NCI-H1694 (cell line): ENCODE results near the gene PKD1.
"Not testable (repeated sequence)": the region's sequence is repeated elsewhere in the genome, so short reads cannot be mapped to it uniquely, and the experiment has no call there.

Experiments
- DNase-seq: peaks from one replicate; lab custom pipeline; 2025; lab: John Stamatoyannopoulos, UW

The PKD1 gene

GRCh38 chr16:2123706-2124376 is 11.9 kb downstream of the PKD1 start:
- not testable (repeated sequence) for DNase-seq

- not testable (repeated sequence) for DNase-seq
Measured at GRCh38 chr16:2122934-2123683, 12.6 kb downstream of the PKD1 start.

DNA sequence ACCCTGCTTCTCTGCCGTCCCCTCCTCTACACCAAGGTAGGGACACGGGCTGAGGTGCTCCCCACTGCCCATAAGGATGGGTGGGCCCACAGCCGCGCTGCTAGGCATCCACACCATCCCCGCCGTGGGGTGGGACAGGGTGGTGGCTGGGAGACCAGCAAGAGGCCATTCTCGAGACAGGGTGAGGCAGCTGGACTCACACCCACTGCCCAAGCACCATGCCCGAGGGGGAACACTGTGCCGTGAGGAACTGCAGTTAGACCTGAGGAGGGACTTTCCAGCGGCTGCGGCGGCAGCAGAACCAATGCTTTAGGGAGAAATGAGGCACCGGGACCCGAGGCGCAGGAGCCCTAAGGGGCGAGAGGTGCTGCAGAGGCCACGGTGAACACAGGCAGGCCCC is 13.3 kb downstream of the PKD1 start:
- DNase-seq, result no peak

DNA sequence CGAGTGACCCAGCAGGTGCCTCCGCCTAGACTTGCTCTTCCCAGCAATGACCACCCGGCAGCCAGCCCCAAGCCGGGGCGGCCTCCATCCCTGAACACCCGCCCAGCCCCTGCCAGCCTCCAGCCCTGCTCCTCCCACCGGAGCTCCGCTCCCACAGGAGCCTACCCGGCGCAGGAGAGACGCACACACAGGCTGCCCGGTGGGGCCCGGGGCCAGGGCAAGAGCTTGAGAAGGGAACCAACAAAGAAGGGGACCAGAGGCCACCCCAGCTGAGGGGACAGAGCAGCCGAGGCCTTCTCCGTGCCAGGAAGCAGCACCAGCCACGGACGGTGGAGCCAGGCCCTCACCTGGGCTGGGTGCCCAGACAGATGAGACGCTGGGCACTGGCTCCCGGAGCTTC is 13.8 kb downstream of the PKD1 start:
- DNase-seq, result no peak

DNA sequence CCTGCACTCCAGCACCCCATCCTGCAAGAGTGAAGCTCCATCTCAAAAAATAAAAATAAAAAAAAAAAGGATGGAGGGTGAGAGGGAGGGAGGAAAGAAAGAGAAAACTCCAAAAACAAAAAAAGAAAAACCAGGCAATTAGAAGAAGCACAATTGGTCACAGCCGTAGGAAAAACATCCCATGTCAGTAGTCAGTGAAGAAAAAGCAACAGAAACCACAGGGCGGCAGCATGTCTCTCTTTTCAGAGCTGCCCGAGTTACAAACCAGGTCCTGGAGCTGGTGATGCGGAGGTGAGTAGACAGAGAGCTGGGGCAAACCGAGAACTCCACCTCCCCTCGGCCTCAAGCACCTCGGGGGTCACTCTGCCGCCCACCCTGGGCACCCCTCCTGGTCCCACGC is 14.4 kb downstream of the PKD1 start:
- peak; percentile 58 for DNase-seq

DNA sequence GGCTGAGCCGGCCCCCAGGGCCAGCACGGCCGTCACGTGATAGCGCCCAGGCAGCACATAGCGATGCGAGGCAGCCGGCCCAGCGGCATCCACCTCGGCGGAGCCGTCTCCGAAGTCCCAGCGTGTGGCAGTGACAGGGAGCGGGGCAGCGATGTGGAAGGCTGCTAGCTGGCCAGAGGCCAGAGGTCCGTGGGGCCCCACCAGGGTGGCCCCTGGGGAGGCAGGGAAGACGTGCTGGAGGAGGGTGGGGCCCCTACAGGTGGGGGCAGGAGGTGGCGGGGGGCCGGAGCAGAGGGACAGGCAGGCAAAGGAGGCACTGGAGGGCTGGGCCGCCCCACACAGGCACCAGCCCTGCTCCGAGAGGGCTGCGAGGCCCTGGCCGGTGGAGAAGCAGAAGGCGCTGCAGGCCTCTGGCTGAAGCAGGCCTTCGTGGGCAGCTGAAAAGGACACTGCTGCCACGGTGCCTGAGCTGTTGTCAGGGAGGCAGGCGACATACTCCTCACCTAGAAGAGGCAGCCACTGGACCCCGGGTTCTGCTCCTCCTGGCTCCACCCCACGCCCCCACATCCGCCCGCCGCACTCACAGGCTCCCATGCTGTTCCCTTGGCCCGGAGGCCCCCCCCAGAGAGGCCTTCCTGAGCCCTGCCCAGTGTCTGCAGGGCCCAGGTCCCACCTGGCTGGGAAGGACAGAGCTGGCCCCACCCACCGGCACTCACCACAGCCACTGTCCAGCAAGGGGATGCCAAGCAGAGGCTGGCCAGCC is 17.6 kb downstream of the PKD1 start:
- not testable (repeated sequence) for DNase-seq

- not testable (repeated sequence) for DNase-seq
Measured at GRCh38 chr16:2117341-2117740, 18.4 kb downstream of the PKD1 start.

GRCh38 chr16:2116428-2116827 is 19.3 kb downstream of the PKD1 start:
- DNase-seq, result not testable (repeated sequence)

DNA sequence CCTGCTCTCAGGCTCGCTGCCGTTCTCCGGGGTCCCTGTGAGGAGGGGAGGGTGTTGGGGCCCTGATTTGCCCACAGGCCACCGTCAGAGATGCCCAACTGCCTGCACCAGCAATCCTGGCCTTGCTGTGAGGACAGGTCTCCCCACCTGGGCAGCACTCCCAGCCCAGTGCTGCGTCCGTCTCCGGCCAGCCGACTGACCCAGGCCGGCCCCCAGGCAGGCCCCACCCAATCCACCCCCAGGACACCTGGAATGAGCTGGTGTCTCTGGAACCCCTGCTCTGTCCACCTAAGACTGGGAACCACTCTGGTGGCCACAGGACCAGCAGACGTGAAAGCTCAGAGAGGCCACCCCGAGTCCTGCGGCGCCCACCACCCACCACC is 20.1 kb downstream of the PKD1 start:
- DNase-seq, result no peak

- not testable (repeated sequence) for DNase-seq
Measured at GRCh38 chr16:2114885-2115590, 20.7 kb downstream of the PKD1 start.

DNA sequence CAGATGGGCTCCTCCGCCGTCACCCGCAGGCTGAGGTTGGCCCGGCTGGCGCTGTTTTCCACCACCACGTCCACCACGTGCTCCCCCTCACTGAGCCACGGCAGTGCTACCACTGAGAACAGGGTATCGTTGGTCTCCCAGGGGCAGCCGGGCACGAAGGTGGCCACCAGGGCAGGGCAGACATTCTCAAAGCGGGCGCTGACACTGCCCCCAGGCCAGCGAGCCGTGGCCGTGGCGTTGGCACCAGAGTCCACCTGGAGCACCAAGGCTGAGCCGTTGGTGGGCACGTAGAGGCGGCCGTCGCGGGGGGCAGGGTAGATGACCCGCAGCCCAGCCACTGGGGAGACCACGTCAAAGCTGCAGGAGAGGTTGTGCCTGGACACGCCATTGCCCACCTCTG is 21.5 kb downstream of the PKD1 start:
- DNase-seq, result not testable (repeated sequence)

DNA sequence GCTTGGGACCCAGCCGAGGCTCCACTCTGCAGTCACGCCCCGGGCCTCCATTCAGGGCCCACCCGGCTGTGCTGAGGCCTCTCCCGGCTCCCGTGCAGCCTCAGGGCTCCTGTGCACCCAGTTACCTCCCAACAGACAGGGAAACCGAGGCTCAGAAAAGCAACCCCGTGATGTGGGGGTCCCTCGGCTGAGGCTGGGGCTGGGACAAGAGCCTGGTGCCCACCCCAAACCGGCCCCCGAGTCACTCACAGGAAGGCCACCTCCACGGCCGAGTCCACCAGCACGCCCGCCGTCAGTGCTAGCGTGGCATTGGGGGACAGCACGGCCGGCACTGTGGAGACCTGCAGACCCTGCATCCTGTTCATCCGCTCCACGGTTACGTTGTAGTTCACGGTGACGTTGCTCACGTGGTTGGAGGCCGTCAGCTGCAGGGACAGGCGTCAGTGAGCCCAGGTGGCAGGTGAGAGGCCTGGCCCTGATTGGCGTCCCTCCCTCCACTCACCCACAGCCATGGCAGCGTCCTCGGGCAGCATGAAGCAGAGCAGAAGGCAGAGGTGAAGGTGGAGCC is 23.1 kb downstream of the PKD1 start:
- DNase-seq, result not testable (repeated sequence)

DNA sequence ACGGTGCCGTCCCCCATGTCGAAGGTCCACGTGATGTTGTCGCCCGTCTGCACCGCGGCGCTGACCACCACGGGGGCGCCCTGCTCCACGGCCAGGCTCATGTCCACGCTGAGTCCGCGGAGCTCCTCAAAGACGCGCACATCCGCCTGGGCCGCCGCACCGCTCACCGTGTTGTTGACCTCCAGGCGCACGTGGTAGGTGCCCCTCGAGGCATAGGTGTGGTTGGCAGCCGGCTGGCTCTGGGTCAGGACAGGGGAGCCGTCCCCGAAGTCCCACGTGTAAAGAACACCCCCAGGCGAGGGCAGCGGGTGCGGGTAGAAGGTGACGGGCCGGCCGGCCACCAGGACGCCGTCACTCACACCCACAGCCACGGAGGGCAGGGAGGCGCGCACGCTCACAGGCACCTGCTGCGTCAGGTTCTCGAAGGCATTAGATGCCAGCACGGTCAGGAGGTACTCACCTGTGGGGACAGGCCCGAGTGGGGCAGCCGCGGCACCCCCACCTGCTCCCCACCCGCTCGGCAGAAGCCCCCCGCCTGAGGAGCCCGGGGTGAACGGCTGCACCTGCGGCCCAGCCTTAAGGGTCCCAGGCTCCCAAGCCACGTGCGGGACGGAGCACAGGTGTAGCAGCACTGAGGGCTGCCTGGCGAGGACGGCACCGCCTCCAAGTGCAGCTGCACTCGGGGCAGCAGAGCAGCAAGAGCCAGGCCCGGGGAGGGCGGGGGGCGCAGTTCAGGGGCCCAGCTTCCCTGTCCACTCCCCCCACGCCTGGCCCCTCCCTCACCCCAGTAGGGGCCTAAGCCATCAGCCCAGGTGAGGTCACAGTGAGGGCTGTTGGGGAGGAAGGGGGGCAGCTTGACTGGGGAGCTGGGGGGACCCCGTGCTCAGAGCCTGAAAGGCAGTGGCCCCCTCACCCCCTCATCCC is 24.0 kb downstream of the PKD1 start:
- not testable (repeated sequence) for DNase-seq

- DNase-seq, result not testable (repeated sequence)
Measured at GRCh38 chr16:2111009-2111353, 24.7 kb downstream of the PKD1 start.

DNA sequence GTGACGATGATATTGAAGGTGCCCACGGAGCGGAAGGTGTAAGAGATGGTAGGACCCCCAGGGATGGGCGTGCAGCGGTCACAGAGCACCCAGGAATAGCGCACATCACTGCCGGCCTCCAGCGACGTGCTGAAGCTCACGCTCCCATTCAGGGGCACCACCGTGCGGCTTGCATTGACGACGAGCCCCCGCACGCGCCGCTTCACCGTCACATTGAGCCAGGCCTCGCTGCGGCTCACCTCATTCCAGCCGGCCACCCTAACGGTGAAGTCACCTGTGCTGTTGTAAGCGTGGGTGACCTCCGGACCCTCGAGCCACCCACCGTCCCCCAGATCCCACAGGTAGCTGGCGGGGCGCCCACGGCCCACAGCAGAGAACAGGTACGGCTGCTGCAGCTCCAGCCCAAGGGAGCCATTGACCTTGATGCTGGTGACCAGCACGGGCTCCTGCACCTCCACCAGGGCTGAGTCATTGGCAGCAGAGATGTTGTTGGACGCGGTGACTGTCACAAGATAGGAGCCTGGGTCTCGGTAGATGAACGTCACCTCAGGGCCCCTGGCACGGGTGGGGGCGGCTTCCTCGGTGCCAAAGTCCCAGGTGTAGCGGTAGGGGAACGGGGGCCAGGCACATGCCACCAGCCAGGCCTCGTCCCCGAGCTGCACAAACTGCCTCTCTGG is 25.2 kb downstream of the PKD1 start:
- not testable (repeated sequence) for DNase-seq

DNA sequence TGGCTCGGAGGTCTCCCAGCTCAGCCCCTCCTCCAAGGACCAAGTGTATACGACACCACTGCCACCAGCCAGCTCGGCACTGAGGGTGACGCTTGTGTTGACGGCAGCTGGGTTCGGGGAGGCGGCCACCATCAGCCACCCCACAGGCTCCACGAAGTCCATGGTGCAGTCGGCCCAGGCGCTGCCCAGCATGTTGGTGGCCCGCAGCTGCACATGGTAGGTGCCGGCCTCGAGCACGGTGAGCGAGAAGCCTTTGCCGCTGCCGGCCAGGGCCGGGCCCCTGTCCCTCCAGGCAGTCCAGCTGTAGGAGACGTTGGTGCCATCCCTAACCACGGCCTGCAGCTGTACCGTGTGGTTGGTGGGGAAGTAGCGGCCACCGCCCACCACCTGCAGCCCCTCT is 25.8 kb downstream of the PKD1 start:
- DNase-seq, result not testable (repeated sequence)

DNA sequence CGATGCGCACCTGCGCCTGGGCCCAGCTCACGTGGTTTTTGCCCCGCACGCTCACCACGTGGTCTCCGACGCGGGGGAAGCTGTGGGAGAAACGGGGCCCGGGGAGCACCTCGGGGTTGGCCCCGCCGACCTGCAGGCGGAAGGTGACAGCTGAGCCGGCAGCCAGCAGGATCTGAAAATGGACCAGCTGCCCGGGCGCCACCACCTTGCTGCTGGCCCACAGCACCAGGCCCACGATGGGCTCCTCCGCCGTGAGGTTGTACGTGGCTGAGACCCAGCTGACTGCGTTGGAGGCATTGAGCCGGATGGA is 26.5 kb downstream of the PKD1 start:
- not testable (repeated sequence) for DNase-seq

DNA sequence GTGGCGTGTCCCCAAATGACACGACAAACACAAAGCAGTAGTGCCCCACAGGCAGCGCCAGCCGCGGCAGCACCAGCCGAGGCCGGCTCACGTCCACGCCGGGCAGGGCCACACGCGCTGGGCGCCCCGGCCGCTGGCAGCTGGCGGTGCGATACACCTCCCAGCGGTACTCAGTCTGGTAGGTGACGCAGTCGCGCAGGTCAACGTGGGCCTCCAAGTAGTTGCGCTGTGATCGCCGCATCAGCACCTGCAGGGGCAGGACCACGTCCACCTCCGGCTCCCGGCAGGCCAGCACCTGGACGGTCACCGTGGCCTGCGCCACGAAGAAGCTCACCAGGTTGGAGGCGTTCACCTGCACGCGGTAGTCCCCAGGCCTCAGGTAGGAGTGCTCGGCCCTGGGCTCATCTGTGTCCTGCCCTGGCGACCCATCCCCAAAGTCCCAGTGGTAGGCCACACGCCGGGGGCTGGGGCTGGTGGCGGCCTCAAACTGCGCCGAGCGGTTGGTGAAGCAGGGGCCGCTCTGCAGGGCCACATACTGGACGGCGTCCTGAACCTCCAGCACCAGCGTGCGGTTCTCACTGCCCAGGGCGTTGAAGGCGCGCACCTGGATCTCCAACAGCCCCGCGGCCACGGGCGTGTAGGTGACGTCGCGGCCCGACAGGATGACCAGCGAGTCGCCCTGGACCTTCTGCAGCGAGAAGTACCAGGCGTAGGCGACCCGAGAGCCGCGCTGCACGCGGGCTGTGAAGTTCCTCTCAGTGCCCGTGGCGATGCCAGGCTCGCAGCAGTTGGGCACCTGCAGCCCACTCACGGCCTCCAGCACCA is 27.0 kb downstream of the PKD1 start:
- not testable (repeated sequence) for DNase-seq

GRCh38 chr16:2107791-2108125 is 27.9 kb downstream of the PKD1 start:
- not testable (repeated sequence) for DNase-seq
